Activated naive CD8-positive, alpha-beta T cell treated with anti-CD3 and anti-CD28 coated beads, Interleukin-2, amount 10 ng/mL, durations not matched to agents 7 days and 5 days (primary cell): ENCODE results near the gene PKP4. TPM values are rescaled to one million over a fixed set of nuclear protein-coding genes. Genes with fewer than 3 reads are reported as not detected.

Experiments used
- ATAC-seq: fragments of 150-1000 bp; cut with Tn5 transposase; one replicate; pipeline ENCODE4 v1.10.0; 2021; ENCODE audit warnings: low read depth, moderate library complexity
- POLR2A ChIA-PET: fragments of 350-600 bp; sonication (Branson Sonifier 250); formaldehyde crosslinking; loops from one replicate; lab custom pipeline; 2021; ENCODE audit warnings: antibody characterized with exemption; lab: Charles Lee
- DNase-seq: peaks from one replicate; pipeline ENCODE4 v3.0.0; 2021
- H3K27ac Mint-ChIP-seq: one replicate; pipeline ENCODE4 v1.8.0; 2022; ENCODE audit warnings: mild to moderate bottlenecking, mixed read lengths
- H3K27me3 Mint-ChIP-seq: one replicate; pipeline ENCODE4 v1.8.0; 2022; ENCODE audit warnings: mild to moderate bottlenecking, moderate library complexity, mixed read lengths
- H3K36me3 Mint-ChIP-seq: one replicate; pipeline ENCODE4 v1.8.0; 2021; ENCODE audit warnings: mild to moderate bottlenecking, mixed read lengths
- H3K4me1 Mint-ChIP-seq: one replicate; pipeline ENCODE4 v1.8.0; 2021; ENCODE audit warnings: mixed read lengths
- H3K4me3 Mint-ChIP-seq: one replicate; pipeline ENCODE4 v1.8.0; 2022; ENCODE audit warnings: mild to moderate bottlenecking, moderate library complexity, mixed read lengths
- H3K9me3 Mint-ChIP-seq: one replicate; pipeline ENCODE4 v1.8.0; 2021; ENCODE audit warnings: mixed read lengths
- total RNA-seq, 2 experiments: library from RNA; stranded (reverse); gene quantifications; one replicate each; pipeline ENCODE4 v1.2.3, GENCODE V29; 2021

Gene PKP4
- total RNA-seq, 2 experiments from 2014 or later = 37.0 to 37.8 TPM

DNA sequence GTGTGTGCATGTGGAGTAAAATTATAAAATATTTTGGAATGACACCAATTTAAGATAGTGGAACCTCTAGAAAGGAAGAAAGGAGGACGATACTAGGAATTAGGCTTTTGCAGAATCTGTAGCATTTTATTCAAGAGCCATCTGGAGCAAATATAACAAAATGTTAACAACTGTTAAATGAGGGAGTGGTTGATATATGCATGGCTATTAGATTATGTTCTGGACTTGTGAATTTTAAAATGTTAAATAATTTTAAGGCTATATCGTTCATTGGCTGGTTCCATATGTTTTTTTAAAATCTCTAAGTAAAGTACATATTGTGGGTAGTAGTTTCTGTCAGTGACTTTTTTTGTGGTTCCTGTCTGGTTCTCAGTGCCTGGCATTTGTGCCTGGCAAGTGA, 123.2 kb downstream of the PKP4 start:
- no peak for ATAC-seq
- H3K9me3 Mint-ChIP-seq = no peaks in the 10 kb centered on the region
- H3K27me3 Mint-ChIP-seq = no peaks in the 10 kb centered on the region
- H3K27ac Mint-ChIP-seq = no peak overlapping the region
- no peak for DNase-seq
- peaks cover 7% of the 10 kb centered on the region for H3K36me3 Mint-ChIP-seq
- H3K4me1 Mint-ChIP-seq = peaks cover 1% of the 10 kb centered on the region
- no peak overlapping the region for H3K4me3 Mint-ChIP-seq
- POLR2A ChIA-PET = no interaction called here

DNA sequence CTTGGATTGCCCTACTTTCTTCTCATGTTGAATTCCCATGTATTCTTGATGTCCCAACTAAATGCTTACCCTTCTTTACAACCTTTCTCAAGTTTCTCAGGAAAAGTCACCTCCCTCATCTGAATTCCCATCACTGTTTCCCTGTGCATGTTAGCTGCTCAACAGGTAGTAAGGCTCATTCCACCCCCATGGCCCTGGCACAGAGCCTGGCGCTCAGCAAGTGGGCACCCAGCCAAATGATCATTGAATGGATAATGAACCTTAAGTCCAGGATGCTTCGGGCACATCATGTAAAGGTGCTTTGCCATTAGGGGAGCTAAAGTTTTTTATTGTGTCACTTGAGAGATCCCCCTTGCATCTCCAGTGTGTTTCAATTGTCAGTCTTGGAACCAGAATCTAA, 124.0 kb downstream of the PKP4 start:
- Mint-ChIP-seq H3K4me1 (peaks cover 1% of the 10 kb centered on the region), H3K4me3 (no peak overlapping the region), H3K9me3 (no peaks in the 10 kb centered on the region), H3K36me3 (peaks cover 7% of the 10 kb centered on the region), H3K27ac (no peak overlapping the region), H3K27me3 (no peaks in the 10 kb centered on the region)
- ATAC-seq (no peak), DNase-seq (no peak)
- POLR2A ChIA-PET = no interaction called here

DNA sequence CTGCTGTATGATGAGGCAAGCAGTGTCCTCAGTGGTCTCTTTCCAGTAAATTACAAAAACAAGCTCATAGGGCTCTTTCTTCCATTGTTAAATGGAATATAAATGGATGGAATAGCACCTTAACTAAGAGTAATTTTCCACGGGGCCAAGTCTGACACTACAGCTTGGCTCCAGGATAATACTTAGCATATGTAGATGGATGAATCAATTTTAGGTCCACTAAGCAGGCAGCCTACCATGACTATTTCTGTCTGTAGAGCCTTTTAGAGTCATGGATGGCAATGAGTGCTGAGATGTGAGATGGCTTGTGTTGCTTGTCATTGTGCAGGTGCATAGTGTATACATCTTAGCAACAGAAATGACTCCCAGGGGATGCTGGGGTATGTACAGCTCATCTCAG, 125.9 kb downstream of the PKP4 start:
- Mint-ChIP-seq H3K27me3 (no peaks in the 10 kb centered on the region), H3K9me3 (no peaks in the 10 kb centered on the region), H3K4me3 (no peak overlapping the region), H3K4me1 (peaks cover 1% of the 10 kb centered on the region), H3K36me3 (peaks cover 7% of the 10 kb centered on the region), H3K27ac (no peak overlapping the region)
- DNase-seq (no peak), ATAC-seq (no peak)
- POLR2A ChIA-PET = no interaction called here

DNA sequence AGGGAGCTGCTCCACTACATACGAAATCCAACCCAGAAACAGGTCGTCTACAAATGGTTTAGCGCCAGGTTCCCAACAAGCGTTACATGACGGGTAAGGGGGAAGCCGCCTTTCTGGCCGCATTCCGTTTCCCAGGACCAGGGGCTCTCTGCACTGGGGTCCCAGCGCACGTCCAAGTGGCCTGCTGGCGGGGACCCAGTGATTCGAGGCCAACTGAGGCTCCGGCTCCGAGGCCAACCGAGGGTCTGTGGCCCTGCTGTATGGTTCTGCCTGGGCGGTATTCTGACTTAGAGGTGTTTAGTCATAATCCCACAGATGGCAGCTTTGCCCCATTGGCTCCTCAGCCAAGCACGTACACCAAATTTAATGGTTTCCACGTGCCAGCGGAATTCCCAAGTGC, 127.2 kb downstream of the PKP4 start:
- Mint-ChIP-seq H3K4me3 (no peak overlapping the region), H3K27ac (no peak overlapping the region), H3K36me3 (peaks cover 7% of the 10 kb centered on the region), H3K9me3 (no peaks in the 10 kb centered on the region), H3K27me3 (no peaks in the 10 kb centered on the region), H3K4me1 (peaks cover 1% of the 10 kb centered on the region)
- ATAC-seq (no peak), DNase-seq (no peak)
- POLR2A ChIA-PET = no interaction called here

DNA sequence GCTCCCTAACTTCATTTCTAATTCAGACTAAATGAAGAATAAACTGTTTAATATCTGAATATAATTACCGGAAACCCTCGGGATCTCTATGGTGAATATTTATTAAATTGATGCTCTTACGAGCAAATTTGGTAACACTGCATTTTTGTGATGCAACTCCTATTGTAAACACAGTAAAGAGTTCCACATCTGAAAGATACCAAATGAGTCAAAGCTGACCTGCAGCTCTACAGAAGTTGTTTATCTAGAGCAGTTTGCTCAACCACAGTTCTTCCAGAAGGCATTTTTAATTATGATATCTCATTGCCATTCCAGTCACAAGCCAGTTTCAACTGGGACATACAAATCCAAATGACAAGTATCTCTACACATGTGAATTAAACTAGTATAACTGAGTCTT, 129.7 kb downstream of the PKP4 start:
- Mint-ChIP-seq H3K36me3 (no peaks in the 10 kb centered on the region), H3K9me3 (no peaks in the 10 kb centered on the region), H3K4me3 (no peak overlapping the region), H3K27ac (no peak overlapping the region), H3K27me3 (no peaks in the 10 kb centered on the region), H3K4me1 (no peaks in the 10 kb centered on the region)
- POLR2A ChIA-PET = no interaction called here
- ATAC-seq = no peak
- no peak for DNase-seq

DNA sequence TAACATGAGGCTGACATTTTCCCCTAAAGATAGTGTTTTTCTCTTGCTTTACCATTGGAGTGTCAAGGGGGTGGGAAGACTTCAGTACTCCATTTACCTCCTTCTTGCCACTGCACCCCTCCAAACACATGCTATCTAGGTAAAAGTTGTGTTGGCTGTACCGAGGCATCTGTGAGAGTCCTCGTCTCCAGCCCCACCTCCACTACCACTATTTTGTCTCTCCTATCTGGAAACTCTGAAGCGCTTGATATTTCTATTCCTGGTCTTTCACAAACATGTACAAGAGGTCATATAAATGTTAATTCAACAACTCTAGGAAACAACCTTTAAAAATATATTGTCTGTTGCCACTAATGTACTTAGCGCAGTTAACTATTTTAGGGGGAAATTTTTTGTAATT, 132.6 kb downstream of the PKP4 start:
- H3K9me3 Mint-ChIP-seq = no peaks in the 10 kb centered on the region
- no peaks in the 10 kb centered on the region for H3K27me3 Mint-ChIP-seq
- DNase-seq (no peak), ATAC-seq (no peak)
- H3K4me3 Mint-ChIP-seq = no peak overlapping the region
- H3K4me1 Mint-ChIP-seq = no peaks in the 10 kb centered on the region
- H3K36me3 Mint-ChIP-seq = no peaks in the 10 kb centered on the region
- POLR2A ChIA-PET = no interaction called here
- no peak overlapping the region for H3K27ac Mint-ChIP-seq

DNA sequence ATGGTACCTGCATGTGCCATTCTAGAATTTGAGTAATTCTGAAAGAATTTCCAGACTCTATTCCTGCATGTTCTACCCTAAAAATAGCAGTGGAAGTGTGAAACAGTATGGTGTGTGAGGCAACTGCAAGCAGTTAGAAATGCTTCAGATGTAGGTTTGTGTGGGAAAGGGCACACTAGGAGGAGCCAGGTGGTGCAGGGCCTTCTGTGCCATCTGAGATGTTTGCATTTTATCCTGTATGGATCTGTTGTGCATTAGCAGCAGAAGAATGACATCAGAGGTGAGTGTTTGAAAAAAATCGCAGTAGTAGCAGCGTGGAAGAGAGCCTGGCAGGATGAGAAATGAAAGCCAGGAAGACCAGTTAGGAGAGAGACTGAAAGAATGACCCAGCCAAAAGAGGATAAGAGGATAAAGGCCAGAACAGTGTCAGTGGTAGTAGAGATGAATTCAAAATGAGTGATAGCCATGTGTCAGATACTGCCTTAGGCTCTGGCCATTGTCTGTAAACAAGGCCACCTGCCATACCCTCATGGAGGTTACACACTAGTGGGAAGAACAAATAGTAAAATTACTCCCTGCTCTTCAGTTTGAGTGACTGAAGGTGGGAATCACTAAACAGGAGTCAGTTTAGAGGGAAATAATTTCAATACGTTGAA, 142.2 kb downstream of the PKP4 start:
- POLR2A ChIA-PET = no interaction called here
- no peak for ATAC-seq

DNA sequence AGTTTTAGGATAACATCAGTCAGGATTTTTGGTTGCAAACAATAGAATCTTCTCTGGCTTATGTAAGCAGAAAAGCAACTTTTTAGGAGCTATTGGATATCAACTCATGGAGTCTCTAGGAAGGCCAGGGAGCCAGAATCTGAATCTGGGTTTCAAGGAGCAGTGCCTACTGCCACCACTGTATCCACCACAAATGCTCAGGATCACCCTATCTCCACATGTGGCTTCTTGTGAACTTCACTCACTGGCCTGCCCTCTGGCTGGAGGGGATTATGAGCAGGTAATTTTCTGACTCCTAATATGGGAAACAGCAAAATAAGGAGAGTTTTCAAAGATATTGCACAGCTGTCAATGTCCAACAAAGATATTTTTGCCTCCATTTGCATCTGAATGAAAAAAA, 142.9 kb downstream of the PKP4 start:
- Mint-ChIP-seq H3K9me3 (no peaks in the 10 kb centered on the region), H3K4me1 (no peaks in the 10 kb centered on the region), H3K27me3 (no peaks in the 10 kb centered on the region), H3K4me3 (no peak overlapping the region), H3K36me3 (no peaks in the 10 kb centered on the region), H3K27ac (no peak overlapping the region)
- DNase-seq (no peak), ATAC-seq (no peak)
- POLR2A ChIA-PET = no interaction called here

More for the DNA sequence above, 142.2 kb downstream of the PKP4 start:
- Mint-ChIP-seq H3K4me3 (no peak overlapping the region), H3K9me3 (no peaks in the 10 kb centered on the region), H3K27ac (no peak overlapping the region), H3K27me3 (no peaks in the 10 kb centered on the region), H3K4me1 (no peaks in the 10 kb centered on the region), H3K36me3 (no peaks in the 10 kb centered on the region)
- DNase-seq = no peak

DNA sequence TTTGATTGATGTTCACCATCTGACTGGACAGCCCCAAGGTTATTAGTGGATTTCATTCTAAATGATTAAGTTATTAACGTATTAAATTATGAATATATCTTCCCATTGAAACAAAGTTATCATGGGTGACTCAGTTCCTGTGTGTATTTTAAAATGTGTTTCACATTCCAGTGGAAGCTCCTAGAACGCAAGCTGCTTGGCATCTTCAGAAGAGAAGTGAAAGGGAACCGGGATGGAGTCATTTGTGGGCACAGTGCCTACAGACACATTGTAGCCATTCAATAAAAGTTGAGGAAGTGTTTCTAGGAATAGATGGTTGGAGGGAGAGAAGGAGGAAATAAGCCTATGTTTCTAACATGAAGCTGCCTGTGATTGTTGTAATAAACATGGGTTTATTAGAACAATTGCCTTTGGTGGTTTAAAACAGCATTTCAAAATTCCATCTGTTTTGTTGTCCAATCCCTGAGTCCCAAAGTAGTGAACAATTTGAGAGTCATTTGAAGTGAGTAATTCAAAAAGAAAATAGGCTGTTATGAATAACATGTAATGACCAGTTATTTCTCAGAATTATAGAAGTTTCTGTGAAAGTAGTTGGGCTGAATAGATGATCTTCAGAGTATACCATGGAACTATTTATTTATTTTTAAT, 143.5 kb downstream of the PKP4 start:
- no peak for ATAC-seq
- no peaks in the 10 kb centered on the region for H3K36me3 Mint-ChIP-seq
- H3K27me3 Mint-ChIP-seq = no peaks in the 10 kb centered on the region
- no peaks in the 10 kb centered on the region for H3K9me3 Mint-ChIP-seq
- H3K4me3 Mint-ChIP-seq = no peak overlapping the region
- no peak overlapping the region for H3K27ac Mint-ChIP-seq
- no peak for DNase-seq
- H3K4me1 Mint-ChIP-seq = no peaks in the 10 kb centered on the region
- POLR2A ChIA-PET = no interaction called here

DNA sequence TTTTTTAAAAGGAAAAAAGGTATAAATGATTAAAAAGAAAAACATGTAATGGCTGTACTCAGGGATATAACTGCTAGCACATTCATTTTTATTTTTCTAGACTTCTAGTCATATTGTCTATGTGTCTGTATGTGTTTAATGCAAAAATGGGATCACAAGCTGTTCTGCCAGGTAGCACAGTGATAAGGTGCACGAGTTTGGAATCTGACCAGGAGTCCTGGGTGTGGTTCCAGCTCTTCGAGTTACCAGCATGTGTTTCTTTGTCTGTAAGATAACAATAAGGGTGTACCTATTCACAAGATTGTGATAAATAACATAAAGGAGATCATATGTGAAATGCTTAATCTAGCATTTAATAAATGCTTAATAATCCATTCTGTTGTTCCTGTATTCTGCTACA, 145.3 kb downstream of the PKP4 start:
- H3K27ac Mint-ChIP-seq = no peak overlapping the region
- POLR2A ChIA-PET = no interaction called here
- no peaks in the 10 kb centered on the region for H3K36me3 Mint-ChIP-seq
- ATAC-seq = no peak
- DNase-seq = no peak
- H3K27me3 Mint-ChIP-seq = no peaks in the 10 kb centered on the region
- no peaks in the 10 kb centered on the region for H3K9me3 Mint-ChIP-seq
- no peaks in the 10 kb centered on the region for H3K4me1 Mint-ChIP-seq
- H3K4me3 Mint-ChIP-seq = no peak overlapping the region

DNA sequence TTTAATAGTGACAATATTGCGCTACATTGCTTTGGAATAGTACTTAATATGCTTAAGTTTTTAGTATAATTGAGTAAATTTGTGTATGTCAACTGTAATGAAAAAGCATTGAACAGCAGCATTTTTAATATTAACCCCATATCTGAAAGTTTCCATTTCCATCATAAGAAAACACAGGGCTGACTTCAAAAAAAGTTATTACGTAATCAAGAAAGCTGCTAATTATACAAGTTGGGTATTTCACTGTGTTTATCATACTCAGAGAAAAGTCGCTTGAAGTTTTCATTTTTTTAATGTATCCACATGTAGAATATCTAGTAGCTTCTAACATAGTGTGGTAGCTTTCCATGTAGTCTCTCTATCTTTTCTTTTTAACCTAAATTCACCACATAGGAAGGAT, 146.5 kb downstream of the PKP4 start:
- no peaks in the 10 kb centered on the region for H3K27me3 Mint-ChIP-seq
- no peak for ATAC-seq

DNA sequence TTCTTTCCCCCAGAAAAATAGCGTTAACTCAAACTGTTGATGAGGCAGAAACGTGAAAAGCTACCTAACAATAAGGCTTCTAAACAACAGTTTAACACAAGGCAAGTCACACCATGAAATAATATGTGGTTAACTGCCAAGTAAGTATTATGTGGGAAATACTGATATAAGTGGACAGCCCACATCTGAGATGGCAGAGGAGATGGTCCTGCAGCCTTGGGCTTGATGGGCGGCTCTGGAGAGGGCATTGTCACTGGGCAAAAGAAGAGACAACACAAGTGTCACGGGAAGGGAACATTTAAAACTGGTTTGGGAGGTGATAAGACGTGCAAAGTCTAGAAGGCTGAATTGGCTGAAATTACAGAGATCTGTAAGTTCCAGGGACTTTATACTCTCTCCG, 147.2 kb downstream of the PKP4 start:
- POLR2A ChIA-PET = no interaction called here
- DNase-seq (no peak), ATAC-seq (no peak)
- no peaks in the 10 kb centered on the region for H3K9me3 Mint-ChIP-seq
- no peaks in the 10 kb centered on the region for H3K36me3 Mint-ChIP-seq
- no peak overlapping the region for H3K4me3 Mint-ChIP-seq
- no peaks in the 10 kb centered on the region for H3K27me3 Mint-ChIP-seq
- H3K4me1 Mint-ChIP-seq = no peaks in the 10 kb centered on the region
- H3K27ac Mint-ChIP-seq = no peak overlapping the region

More for the DNA sequence above, 146.5 kb downstream of the PKP4 start:
- Mint-ChIP-seq H3K4me1 (no peaks in the 10 kb centered on the region), H3K36me3 (no peaks in the 10 kb centered on the region), H3K4me3 (no peak overlapping the region), H3K9me3 (no peaks in the 10 kb centered on the region), H3K27ac (no peak overlapping the region)
- POLR2A ChIA-PET = no interaction called here
- DNase-seq = no peak

DNA sequence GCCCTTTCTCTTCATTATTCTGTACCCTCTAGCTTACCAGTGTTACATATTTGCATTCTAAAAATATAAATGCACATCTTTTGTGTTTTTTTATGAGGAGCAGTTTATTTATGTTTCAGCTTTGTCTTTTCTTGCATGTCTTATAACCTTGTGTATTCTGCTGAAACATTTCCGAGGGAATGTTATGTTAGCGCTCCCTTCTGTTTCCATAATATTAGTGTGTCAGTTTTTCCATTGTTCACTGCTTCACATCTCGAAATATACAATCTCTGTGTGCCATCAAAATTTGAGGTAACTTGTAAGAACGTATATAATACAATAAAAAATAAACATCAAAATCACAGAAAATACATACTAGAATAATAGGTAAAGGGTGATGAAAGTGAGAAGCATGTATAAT, 153.3 kb downstream of the PKP4 start:
- H3K27ac Mint-ChIP-seq = no peak overlapping the region
- H3K4me1 Mint-ChIP-seq = no peaks in the 10 kb centered on the region
- peaks cover 2% of the 10 kb centered on the region for H3K36me3 Mint-ChIP-seq
- POLR2A ChIA-PET = no interaction called here
- ATAC-seq (no peak), DNase-seq (no peak)
- H3K27me3 Mint-ChIP-seq = no peaks in the 10 kb centered on the region
- H3K4me3 Mint-ChIP-seq = no peak overlapping the region
- H3K9me3 Mint-ChIP-seq = no peaks in the 10 kb centered on the region

DNA sequence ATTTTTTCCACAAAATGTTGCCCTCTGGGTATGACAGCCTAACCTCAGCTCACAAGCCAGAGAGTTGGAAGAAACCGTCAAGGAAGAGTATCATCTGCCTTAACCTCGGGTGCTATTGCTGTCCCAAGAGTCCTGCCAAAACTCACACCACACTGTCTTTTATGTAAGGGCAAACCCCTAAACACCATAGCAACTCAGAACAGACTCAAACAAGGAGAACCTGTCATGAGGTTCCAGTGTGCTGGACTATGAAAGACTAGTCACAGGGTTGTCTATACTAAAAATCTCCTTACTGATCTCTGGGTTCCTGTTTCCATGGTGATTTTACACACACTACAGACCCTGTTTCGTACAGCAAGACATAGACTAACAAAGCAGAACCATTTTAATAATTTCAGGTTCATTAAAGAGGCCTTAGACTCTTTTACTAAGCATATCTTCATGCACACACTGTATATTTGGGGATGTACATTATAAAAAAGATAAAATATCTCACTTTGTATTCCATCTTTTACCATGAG, 159.8 kb downstream of the PKP4 start:
- no peaks in the 10 kb centered on the region for H3K9me3 Mint-ChIP-seq
- DNase-seq (no peak), ATAC-seq (no peak)
- H3K27ac Mint-ChIP-seq = no peak overlapping the region
- POLR2A ChIA-PET = no interaction called here
- no peaks in the 10 kb centered on the region for H3K27me3 Mint-ChIP-seq
- H3K4me1 Mint-ChIP-seq = no peaks in the 10 kb centered on the region
- peaks cover 2% of the 10 kb centered on the region for H3K36me3 Mint-ChIP-seq
- H3K4me3 Mint-ChIP-seq = no peak overlapping the region
